GM13976 (cell line): ENCODE data around the gene DMAC1.

Source experiments
- DNase-seq: peaks from one replicate; pipeline ENCODE4 v3.0.0; 2012; ENCODE audit warnings: low spot score
- in situ Hi-C: fragments of 300-500 bp; cut with MboI; formaldehyde crosslinking; loops from one replicate; pipeline ENCODE4 v1.12.0; 2022; ENCODE audit warnings: low sequenced_read_pairs, mixed read lengths, inconsistent platforms; ENCODE audit not compliant: unreplicated experiment
- TF ChIP-seq, protein P1 (sequence below): IDR thresholded peaks from 2 replicates; pipeline ENCODE4 v1.5.1; 2012; ENCODE audit warnings: borderline replicate concordance, mild to moderate bottlenecking; ENCODE audit not compliant: insufficient read depth; ENCODE audit errors: extremely low read depth, missing control alignments, control extremely low read depth

DMAC1 gene

DNA sequence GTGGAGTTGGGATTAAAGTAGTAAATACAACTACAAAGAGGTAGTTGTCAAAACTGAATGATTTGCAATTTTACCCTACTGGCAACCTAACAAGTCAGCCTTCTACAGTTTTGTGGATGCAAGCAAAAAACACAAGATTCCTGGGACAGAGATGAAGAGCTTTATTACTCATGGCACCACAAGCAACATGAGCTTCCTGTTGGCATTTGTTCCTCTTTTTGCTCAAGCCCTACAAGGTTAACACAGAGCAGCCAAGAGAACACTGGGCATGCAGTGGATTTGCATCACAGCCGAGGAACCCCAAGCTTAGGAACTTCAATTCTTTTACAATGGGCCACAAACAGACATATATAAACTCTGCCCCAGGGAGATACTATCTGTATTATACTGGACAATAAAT is 28.8 kb upstream of the DMAC1 start:
- no peak for DNase-seq
- in situ Hi-C loops = no loop called here
- TF ChIP-seq, protein P1, sequence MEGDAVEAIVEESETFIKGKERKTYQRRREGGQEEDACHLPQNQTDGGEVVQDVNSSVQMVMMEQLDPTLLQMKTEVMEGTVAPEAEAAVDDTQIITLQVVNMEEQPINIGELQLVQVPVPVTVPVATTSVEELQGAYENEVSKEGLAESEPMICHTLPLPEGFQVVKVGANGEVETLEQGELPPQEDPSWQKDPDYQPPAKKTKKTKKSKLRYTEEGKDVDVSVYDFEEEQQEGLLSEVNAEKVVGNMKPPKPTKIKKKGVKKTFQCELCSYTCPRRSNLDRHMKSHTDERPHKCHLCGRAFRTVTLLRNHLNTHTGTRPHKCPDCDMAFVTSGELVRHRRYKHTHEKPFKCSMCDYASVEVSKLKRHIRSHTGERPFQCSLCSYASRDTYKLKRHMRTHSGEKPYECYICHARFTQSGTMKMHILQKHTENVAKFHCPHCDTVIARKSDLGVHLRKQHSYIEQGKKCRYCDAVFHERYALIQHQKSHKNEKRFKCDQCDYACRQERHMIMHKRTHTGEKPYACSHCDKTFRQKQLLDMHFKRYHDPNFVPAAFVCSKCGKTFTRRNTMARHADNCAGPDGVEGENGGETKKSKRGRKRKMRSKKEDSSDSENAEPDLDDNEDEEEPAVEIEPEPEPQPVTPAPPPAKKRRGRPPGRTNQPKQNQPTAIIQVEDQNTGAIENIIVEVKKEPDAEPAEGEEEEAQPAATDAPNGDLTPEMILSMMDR = no peak

DNA sequence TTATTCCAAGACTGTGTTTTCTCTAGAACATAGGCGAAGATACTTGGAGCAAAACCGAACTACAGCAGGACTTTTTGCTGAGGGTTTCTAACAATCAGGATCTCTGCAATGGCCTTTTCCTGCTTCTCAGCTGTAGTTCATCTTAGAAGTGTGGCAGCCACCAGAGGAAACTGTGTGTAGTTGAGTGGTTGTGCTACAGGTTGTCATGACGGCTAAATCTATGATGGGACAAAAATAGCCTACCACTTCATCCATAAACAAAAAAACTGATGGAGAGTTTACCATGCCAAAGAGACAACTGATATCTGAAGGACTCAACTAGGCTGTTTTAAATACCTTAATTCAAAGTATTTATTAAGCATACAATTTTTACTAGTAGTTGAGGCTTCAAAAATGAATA is 28.2 kb upstream of the DMAC1 start:
- TF ChIP-seq, protein P1 = no peak
- no peak for DNase-seq

DNA sequence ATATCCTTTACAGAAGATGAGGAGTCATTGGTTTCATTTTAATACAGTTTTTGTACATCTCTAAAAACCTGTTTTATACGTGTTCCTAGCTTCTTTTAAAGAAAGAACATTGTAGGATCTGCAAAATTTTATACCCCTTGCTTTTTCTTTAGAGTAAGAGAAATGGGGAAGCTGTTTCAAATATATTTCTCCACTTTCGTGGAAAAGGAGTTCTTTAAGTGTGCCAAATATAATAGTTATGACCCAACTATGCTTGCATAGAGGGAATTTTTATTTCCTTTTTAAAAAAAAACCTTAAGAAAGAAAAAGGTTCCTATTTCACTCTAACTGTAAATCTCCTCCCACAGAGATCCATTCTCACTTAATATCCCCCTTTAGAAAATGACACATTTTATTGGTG is 27.5 kb upstream of the DMAC1 start:
- in situ Hi-C loops = no loop called here
- no peak for DNase-seq
- TF ChIP-seq, protein P1 = no peak

More for the DNA sequence above, 28.2 kb upstream of the DMAC1 start:
- in situ Hi-C loops = no loop called here

DNA sequence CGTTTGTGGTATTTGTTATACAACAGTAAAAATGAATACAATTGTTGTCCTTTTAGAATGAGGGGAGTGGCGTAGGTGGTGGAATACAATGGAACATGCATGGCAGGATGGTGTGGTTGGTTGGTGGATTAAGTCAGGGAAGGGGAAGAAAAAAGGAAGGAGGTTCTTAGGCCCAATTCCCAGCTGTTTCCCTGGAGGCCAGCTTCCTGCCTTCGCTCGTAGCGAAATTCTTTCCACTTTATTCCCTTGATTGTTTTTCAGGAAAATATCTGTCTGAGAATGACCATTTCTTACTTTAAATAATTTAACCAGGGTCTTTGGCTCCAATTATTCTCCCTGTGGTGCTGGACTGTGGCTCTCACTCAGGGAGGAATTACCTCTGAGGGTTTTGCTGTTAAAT is 24.1 kb upstream of the DMAC1 start:
- in situ Hi-C loops = no loop called here
- no peak for DNase-seq
- TF ChIP-seq, protein P1 = no peak

DNA sequence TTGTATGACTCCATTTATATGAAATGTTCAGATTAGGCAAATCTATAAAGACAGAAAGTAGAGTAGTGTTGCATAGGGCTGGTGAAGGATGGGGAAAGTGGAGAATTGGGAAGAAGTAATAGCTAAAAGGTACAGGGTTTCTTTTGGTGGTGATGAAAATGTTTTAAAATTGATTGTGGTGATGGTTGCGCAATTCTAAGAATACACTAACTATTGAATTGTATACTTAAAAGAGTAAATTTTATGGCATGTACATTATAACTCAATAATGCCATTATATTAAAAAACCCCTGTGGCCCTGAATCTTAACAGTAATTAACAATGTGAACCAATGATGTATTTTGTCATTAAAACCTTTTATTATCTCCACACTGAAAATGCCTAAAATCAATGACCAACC is 20.4 kb upstream of the DMAC1 start:
- in situ Hi-C loops = no loop called here
- TF ChIP-seq, protein P1 = no peak
- DNase-seq = no peak

DNA sequence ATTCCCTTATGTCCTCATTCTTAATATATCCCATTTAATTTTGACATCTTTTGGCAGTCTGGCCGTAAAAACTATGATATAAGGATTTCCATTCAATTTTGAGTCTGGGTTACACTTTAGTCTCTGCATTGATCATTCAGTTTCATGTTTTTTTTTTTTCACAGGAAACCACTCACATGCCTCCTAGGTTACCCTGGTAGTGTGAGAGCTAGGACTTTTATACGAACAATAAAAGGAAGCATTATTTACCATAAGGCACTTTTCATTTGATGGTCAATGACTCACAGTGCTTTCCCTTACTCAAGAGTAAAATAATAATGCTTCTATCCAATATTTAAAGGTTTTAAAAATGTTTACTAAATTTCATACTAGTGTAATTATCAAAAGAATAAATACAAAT is 16.4 kb upstream of the DMAC1 start:
- in situ Hi-C loops = no loop called here
- TF ChIP-seq, protein P1 = no peak
- DNase-seq = no peak

DNA sequence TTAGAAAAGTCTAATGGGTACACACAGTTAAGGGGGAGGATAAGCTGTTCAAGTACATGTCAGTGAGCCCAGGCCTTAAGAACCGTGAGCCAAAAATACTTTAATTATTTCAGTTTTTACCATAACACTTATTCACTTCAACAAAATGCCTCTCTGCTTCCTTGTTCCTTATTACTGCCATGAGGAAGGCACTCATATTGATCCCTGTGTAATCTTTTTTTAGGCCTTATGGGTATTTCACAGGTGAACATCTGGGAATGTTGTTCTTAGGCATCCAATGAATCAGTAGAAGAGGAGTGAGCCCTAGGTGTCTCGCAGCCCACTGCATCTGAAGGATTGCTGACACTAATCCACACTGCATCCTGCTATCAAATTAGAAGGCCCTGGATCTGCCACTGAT is 13.5 kb upstream of the DMAC1 start:
- TF ChIP-seq, protein P1 = no peak
- DNase-seq = no peak
- in situ Hi-C loops = no loop called here
